NCI-H146 treated with DMSO at 0.1 percent for 48 hours (cell line): ENCODE data around the gene GNAZ.

ENCODE experiments used
- DNase-seq: peaks from one replicate; lab custom pipeline; 2025; ENCODE audit not compliant: unreplicated experiment; lab: John Stamatoyannopoulos, UW

GNAZ gene

GRCh38 chr22:23151827-23152226, 81.5 kb downstream of the GNAZ start:
- no peak for DNase-seq

- no peak for DNase-seq
Observed at GRCh38 chr22:23152238-23153114, 82.2 kb downstream of the GNAZ start.

GRCh38 chr22:23153994-23154393, 83.7 kb downstream of the GNAZ start:
- no peak for DNase-seq

- no peak for DNase-seq
Observed at GRCh38 chr22:23154461-23154860, 84.1 kb downstream of the GNAZ start.

- DNase-seq, result no peak
Observed at GRCh38 chr22:23155143-23155542, 84.8 kb downstream of the GNAZ start.

- no peak for DNase-seq
Observed at GRCh38 chr22:23155831-23156230, 85.5 kb downstream of the GNAZ start.

GRCh38 chr22:23156286-23156685, 86.0 kb downstream of the GNAZ start:
- no peak for DNase-seq

GRCh38 chr22:23157560-23158515, 87.5 kb downstream of the GNAZ start:
- DNase-seq, result no peak

GRCh38 chr22:23158516-23159290, 88.4 kb downstream of the GNAZ start:
- peak; percentile 73 for DNase-seq

- no peak for DNase-seq
Observed at GRCh38 chr22:23159291-23159630, 88.9 kb downstream of the GNAZ start.

GRCh38 chr22:23161029-23161428, 90.7 kb downstream of the GNAZ start:
- no peak for DNase-seq

- DNase-seq, result no peak
Observed at GRCh38 chr22:23161574-23161973, 91.3 kb downstream of the GNAZ start.

GRCh38 chr22:23163665-23164064, 93.3 kb downstream of the GNAZ start:
- DNase-seq, result no peak

- DNase-seq, result no peak
Observed at GRCh38 chr22:23164091-23164490, 93.8 kb downstream of the GNAZ start.

- no peak for DNase-seq
Observed at GRCh38 chr22:23166042-23166831, 95.9 kb downstream of the GNAZ start.

GRCh38 chr22:23166841-23167616, 96.7 kb downstream of the GNAZ start:
- DNase-seq, result no peak

- no peak for DNase-seq
Observed at GRCh38 chr22:23168391-23169042, 98.2 kb downstream of the GNAZ start.

GRCh38 chr22:23169043-23169406, 98.7 kb downstream of the GNAZ start:
- DNase-seq, result no peak
